HEK293 (cell line): Measurements from ENCODE around the gene MCRIP1.

Experiments
- KLF9 ChIP-seq: fragments of 450-650 bp; formaldehyde crosslinking; IDR thresholded peaks from 2 replicates; pipeline ENCODE4 v1.5.1; 2016; ENCODE audit warnings: missing biosample characterization, missing genetic modification characterization, low read depth
- SP2 ChIP-seq: fragments of 450-650 bp; formaldehyde crosslinking; IDR thresholded peaks from 2 replicates; pipeline ENCODE4 v1.5.1; 2016; ENCODE audit warnings: missing biosample characterization, missing genetic modification characterization
- ZNF184 ChIP-seq: fragments of 450-650 bp; IDR thresholded peaks from 2 replicates; pipeline ENCODE4 v1.5.1; 2018; ENCODE audit warnings: missing biosample characterization, mild to moderate bottlenecking, missing genetic modification characterization
- ZNF324 ChIP-seq: fragments of 450-650 bp; formaldehyde crosslinking; IDR thresholded peaks from 2 replicates; pipeline ENCODE4 v1.5.1; 2016; ENCODE audit warnings: missing biosample characterization, missing genetic modification characterization
- ZNF366 ChIP-seq: fragments of 450-650 bp; formaldehyde crosslinking; conservative IDR thresholded peaks from 2 replicates; pipeline ENCODE4 v1.5.1; 2016; ENCODE audit warnings: missing biosample characterization, missing genetic modification characterization
- ZNF830 ChIP-seq: fragments of 450-650 bp; IDR thresholded peaks from 2 replicates; pipeline ENCODE4 v1.5.0; 2018; ENCODE audit warnings: missing biosample characterization, missing genetic modification characterization, low read depth, mild to moderate bottlenecking, moderate library complexity
- TF ChIP-seq, protein P1 (sequence below): fragments of 450-650 bp; formaldehyde crosslinking; IDR thresholded peaks from 2 replicates; pipeline ENCODE4 v1.5.1; 2016; ENCODE audit warnings: missing biosample characterization, missing genetic modification characterization
- TF ChIP-seq, protein P2 (sequence below): fragments of 450-650 bp; formaldehyde crosslinking; IDR thresholded peaks from 2 replicates; pipeline ENCODE4 v1.5.1; 2017; ENCODE audit warnings: missing biosample characterization, missing genetic modification characterization

DNA sequence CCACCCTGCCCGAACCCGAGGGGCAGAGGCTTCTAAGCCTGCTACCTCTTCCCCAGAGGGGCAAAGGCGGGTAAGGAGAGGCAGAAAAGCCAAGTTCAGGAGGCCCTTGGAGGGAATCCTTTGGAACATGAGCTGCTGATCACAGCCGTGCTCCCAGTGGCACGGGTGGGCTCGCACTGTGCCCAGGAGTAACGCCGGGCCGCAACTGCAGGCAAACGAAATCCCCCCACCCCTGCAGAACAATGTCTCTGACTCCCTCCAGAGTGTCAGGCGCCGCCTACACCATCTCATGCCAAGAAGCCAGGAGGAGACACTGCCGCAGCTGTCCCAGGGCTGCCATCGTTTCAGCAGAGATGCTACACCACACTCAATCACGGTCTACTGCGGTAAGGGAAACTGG, 18.3 kb upstream of the MCRIP1 start:
- TF ChIP-seq, protein P1, sequence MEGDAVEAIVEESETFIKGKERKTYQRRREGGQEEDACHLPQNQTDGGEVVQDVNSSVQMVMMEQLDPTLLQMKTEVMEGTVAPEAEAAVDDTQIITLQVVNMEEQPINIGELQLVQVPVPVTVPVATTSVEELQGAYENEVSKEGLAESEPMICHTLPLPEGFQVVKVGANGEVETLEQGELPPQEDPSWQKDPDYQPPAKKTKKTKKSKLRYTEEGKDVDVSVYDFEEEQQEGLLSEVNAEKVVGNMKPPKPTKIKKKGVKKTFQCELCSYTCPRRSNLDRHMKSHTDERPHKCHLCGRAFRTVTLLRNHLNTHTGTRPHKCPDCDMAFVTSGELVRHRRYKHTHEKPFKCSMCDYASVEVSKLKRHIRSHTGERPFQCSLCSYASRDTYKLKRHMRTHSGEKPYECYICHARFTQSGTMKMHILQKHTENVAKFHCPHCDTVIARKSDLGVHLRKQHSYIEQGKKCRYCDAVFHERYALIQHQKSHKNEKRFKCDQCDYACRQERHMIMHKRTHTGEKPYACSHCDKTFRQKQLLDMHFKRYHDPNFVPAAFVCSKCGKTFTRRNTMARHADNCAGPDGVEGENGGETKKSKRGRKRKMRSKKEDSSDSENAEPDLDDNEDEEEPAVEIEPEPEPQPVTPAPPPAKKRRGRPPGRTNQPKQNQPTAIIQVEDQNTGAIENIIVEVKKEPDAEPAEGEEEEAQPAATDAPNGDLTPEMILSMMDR (tag by site-specific recombination), result no peak
- TF ChIP-seq ZNF830 (tag by site-specific recombination), result no peak
- no peak for TF ChIP-seq SP2 (tag by site-specific recombination)
- TF ChIP-seq ZNF324, result no peak
- no peak for TF ChIP-seq ZNF366 (tag by site-specific recombination)
- TF ChIP-seq, protein P2, sequence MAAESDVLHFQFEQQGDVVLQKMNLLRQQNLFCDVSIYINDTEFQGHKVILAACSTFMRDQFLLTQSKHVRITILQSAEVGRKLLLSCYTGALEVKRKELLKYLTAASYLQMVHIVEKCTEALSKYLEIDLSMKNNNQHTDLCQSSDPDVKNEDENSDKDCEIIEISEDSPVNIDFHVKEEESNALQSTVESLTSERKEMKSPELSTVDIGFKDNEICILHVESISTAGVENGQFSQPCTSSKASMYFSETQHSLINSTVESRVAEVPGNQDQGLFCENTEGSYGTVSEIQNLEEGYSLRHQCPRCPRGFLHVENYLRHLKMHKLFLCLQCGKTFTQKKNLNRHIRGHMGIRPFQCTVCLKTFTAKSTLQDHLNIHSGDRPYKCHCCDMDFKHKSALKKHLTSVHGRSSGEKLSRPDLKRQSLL (tag by site-specific recombination), result no peak
- no peak for TF ChIP-seq KLF9 (tag by site-specific recombination)
- no peak for TF ChIP-seq ZNF184
